Measurements from ENCODE around the gene CST7. TPM values are rescaled to one million over a fixed set of nuclear protein-coding genes. Genes with fewer than 3 reads are reported as not detected.
A peak's percentile ranks its signal among the peaks of the same experiment; 100 is the strongest.

CST7 gene
- 1 to 10 TPM in 2 of 4 donors, under 1 TPM in 1, not detected in 1; 0.97 to 4.1 (median 2.7) TPM for total RNA-seq

GRCh38 chr20:24948939-24949679 is at the start of gene CST7:
CST7 (plus strand) TSS chr20:24949269; CDS start chr20:24949506, 237 bp downstream.
- H3K27me3 ChIP-seq: peaks cover 5% of the 10 kb centered on the region
- peak within 1 kb of the TSS; percentile 17 for H3K4me3 ChIP-seq
- no peaks in the 10 kb centered on the region for H3K4me1 ChIP-seq
- TF ChIP-seq POLR2A (IDR thresholded peaks at IDR 0.05): no peak
- TF ChIP-seq CTCF (IDR thresholded peaks at IDR 0.05): no peak
- TF ChIP-seq EP300 (IDR thresholded peaks at IDR 0.05): no peak
- TF ChIP-seq POLR2AphosphoS5 (IDR thresholded peaks at IDR 0.05): no peak
- H3K27ac ChIP-seq: peak within 1 kb of the TSS; percentile 41
- DNase-seq (ENCODE audit: low spot score in 2 of 2): peak in 1 of 2 donors; percentile 80
- no peaks in the 10 kb centered on the region for H3K9me3 ChIP-seq
- H3K36me3 ChIP-seq: no peaks in the 10 kb centered on the region
- WGBS: 84% methylated on average over 5 of the region's 20 CpGs

- peaks cover 4% of the 10 kb centered on the region for H3K9me3 ChIP-seq
- no peaks in the 10 kb centered on the region for H3K36me3 ChIP-seq
- TF ChIP-seq EP300 (IDR thresholded peaks at IDR 0.05) (no peak), POLR2AphosphoS5 (IDR thresholded peaks at IDR 0.05) (no peak), CTCF (IDR thresholded peaks at IDR 0.05) (no peak)
- H3K27ac ChIP-seq: no peak overlapping the region
- H3K27me3 ChIP-seq: no peaks in the 10 kb centered on the region
- WGBS: 83% methylated on average over 1 of the region's 1 CpG
- H3K4me1 ChIP-seq: no peaks in the 10 kb centered on the region
- no peak overlapping the region for H3K4me3 ChIP-seq
- DNase-seq (ENCODE audit: low spot score in 2 of 2): no peak
Observed at GRCh38 chr20:24906806-24907205, 42.3 kb upstream of the CST7 start.

- Histone ChIP-seq H3K9me3 (peaks cover 4% of the 10 kb centered on the region), H3K27ac (no peak overlapping the region), H3K4me3 (no peak overlapping the region), H3K4me1 (no peaks in the 10 kb centered on the region), H3K36me3 (no peaks in the 10 kb centered on the region), H3K27me3 (no peaks in the 10 kb centered on the region)
- no peak for TF ChIP-seq CTCF (IDR thresholded peaks at IDR 0.05)
- no peak for TF ChIP-seq POLR2A (IDR thresholded peaks at IDR 0.05)
- TF ChIP-seq EP300 (IDR thresholded peaks at IDR 0.05): no peak
- TF ChIP-seq POLR2AphosphoS5 (IDR thresholded peaks at IDR 0.05): no peak
- DNase-seq (ENCODE audit: low spot score in 2 of 2): no peak
- WGBS: 93% methylated on average over 1 of the region's 1 CpG
Observed at GRCh38 chr20:24908642-24909041, 40.4 kb upstream of the CST7 start.

GRCh38 chr20:24909086-24909780 is 39.8 kb upstream of the CST7 start:
- Histone ChIP-seq H3K4me1 (no peaks in the 10 kb centered on the region), H3K27ac (no peak overlapping the region), H3K4me3 (no peak overlapping the region), H3K9me3 (peaks cover 4% of the 10 kb centered on the region), H3K27me3 (no peaks in the 10 kb centered on the region), H3K36me3 (no peaks in the 10 kb centered on the region)
- TF ChIP-seq EP300 (IDR thresholded peaks at IDR 0.05) (no peak), POLR2A (IDR thresholded peaks at IDR 0.05) (no peak), POLR2AphosphoS5 (IDR thresholded peaks at IDR 0.05) (no peak), CTCF (IDR thresholded peaks at IDR 0.05) (no peak)
- DNase-seq (ENCODE audit: low spot score in 2 of 2): peak; percentile 41 to 49
- 85% methylated on average over 6 of the region's 9 CpGs for WGBS

GRCh38 chr20:24909861-24910260 is 39.2 kb upstream of the CST7 start:
- peaks cover 4% of the 10 kb centered on the region for H3K9me3 ChIP-seq
- no peak for TF ChIP-seq POLR2AphosphoS5 (IDR thresholded peaks at IDR 0.05)
- TF ChIP-seq POLR2A (IDR thresholded peaks at IDR 0.05): no peak
- no peak for TF ChIP-seq EP300 (IDR thresholded peaks at IDR 0.05)
- no peak for TF ChIP-seq CTCF (IDR thresholded peaks at IDR 0.05)
- no peaks in the 10 kb centered on the region for H3K4me1 ChIP-seq
- WGBS: 84% methylated on average over 4 of the region's 4 CpGs
- H3K4me3 ChIP-seq: no peak overlapping the region
- H3K27ac ChIP-seq: no peak overlapping the region
- H3K27me3 ChIP-seq: no peaks in the 10 kb centered on the region
- no peak for DNase-seq (ENCODE audit: low spot score in 2 of 2)
- H3K36me3 ChIP-seq: no peaks in the 10 kb centered on the region

Measured in suprapubic skin (tissue), 4 donors.